NB4 (cell line): Measurements from ENCODE around the gene CD276.

ENCODE experiments used
- DNase-seq: peaks from one replicate; pipeline ENCODE4 v3.0.0; 2010; ENCODE audit warnings: low read depth
- H3K4me3 ChIP-seq: one replicate; pipeline ENCODE4 v1.5.1; 2011; ENCODE audit warnings: mild to moderate bottlenecking, low read depth, low read length, moderate library complexity
- MYC ChIP-seq: IDR thresholded peaks from 2 replicates; pipeline ENCODE4 v1.6.1; 2011; ENCODE audit warnings: low read depth, low read length
- POLR2A ChIP-seq: IDR thresholded peaks from 2 replicates; pipeline ENCODE4 v1.6.1; 2011; ENCODE audit warnings: mild to moderate bottlenecking; ENCODE audit not compliant: insufficient read length; ENCODE audit errors: extremely low read depth
- TF ChIP-seq, protein P1 (sequence below): IDR thresholded peaks from one replicate; pipeline ENCODE4 v1.5.1; 2012; ENCODE audit warnings: low read depth, low read length
- TF ChIP-seq, protein P2 (sequence below): IDR thresholded peaks from 2 replicates; pipeline ENCODE4 v1.6.1; 2011; ENCODE audit warnings: low read depth, low read length

Gene CD276

DNA sequence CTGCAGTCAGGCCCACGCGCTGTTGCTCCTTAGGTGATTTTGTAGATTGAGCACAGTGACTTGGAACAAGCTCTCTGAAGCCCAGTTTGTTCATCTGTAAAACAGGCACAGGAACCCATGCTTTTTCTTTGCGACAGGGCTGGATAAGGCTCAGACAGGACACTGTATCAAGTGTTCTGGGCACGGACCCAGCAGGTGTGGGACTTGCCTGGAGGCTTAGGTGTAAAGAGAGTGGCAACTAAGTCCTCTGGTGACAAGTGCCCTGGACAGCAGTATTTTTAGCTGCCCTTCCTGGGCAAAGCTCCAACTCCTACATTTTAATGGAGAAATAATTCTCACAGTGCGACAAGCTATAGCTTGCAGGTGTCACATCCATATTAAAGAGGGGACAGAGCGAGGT, 32.2 kb downstream of the CD276 start:
- H3K4me3 ChIP-seq: no peak overlapping the region
- no peak for DNase-seq
- TF ChIP-seq, protein P1, sequence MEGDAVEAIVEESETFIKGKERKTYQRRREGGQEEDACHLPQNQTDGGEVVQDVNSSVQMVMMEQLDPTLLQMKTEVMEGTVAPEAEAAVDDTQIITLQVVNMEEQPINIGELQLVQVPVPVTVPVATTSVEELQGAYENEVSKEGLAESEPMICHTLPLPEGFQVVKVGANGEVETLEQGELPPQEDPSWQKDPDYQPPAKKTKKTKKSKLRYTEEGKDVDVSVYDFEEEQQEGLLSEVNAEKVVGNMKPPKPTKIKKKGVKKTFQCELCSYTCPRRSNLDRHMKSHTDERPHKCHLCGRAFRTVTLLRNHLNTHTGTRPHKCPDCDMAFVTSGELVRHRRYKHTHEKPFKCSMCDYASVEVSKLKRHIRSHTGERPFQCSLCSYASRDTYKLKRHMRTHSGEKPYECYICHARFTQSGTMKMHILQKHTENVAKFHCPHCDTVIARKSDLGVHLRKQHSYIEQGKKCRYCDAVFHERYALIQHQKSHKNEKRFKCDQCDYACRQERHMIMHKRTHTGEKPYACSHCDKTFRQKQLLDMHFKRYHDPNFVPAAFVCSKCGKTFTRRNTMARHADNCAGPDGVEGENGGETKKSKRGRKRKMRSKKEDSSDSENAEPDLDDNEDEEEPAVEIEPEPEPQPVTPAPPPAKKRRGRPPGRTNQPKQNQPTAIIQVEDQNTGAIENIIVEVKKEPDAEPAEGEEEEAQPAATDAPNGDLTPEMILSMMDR: no peak
- TF ChIP-seq MYC: no peak

DNA sequence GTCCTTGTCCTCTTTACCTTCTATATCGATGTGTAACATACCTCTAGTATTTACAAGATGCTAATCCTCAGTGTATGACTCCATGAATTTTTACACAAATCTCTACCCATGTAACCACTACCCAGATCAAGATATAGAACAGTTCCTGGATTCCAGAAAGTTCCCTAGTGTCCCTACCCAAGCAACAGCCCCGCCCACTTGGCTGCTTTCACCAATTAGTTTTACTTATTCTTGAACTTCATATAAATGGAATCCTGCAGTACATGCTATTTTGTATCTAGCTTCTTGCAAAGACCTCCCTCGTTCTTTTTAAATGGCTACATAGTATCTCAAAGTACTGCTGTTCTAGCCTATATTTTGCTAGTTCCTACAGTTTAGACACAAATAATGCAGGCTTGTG, 33.0 kb downstream of the CD276 start:
- DNase-seq: no peak
- H3K4me3 ChIP-seq: no peak overlapping the region
- TF ChIP-seq, protein P2, sequence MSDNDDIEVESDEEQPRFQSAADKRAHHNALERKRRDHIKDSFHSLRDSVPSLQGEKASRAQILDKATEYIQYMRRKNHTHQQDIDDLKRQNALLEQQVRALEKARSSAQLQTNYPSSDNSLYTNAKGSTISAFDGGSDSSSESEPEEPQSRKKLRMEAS: no peak
- TF ChIP-seq POLR2A (no peak), MYC (no peak)
- TF ChIP-seq, protein P1: no peak

DNA sequence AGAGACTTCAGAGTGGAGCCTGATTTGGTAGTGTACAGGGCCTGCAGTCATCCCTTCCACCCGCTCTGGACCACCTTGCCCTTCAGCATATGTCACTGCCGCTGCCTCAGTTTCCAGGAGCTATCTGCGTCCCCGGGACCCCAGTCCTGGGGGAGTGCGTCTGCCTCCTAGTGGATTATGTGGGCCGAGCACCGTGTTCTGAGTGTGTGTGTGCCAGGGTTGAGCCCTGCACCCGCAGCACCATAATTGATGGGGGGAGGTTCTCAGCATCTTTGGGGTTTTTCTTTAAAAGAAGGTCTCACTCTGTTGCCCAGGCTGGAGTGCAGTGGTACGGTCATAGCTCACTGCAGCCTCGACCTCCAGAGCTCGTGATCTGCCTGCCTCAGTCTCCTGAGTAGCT, 33.6 kb downstream of the CD276 start:
- no peak overlapping the region for H3K4me3 ChIP-seq
- DNase-seq: no peak
- TF ChIP-seq, protein P1: peak; percentile 27
- TF ChIP-seq, protein P2: no peak
- TF ChIP-seq MYC: no peak
- no peak for TF ChIP-seq POLR2A

DNA sequence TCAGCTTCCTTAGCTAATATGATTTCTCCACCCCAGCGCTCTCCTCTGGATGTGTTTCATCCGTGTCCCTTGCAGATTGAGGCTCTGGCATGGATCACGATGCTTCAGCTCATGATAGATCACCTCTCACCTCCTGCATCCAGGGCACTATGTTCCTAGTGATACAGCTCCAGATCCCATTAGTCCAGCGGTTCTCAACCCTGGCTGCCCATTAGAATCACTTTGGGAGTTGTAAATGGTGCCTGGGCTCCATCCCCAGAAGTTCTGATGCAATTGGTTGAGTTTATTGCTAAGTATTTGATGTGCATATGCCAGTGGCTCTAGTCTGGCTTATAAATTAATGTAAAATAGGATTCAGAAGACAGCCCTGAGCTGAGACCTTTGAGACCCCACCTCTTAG, 34.5 kb downstream of the CD276 start:
- no peak for DNase-seq
- TF ChIP-seq POLR2A (no peak), MYC (no peak)
- TF ChIP-seq, protein P2: no peak
- TF ChIP-seq, protein P1: no peak
- no peak overlapping the region for H3K4me3 ChIP-seq

DNA sequence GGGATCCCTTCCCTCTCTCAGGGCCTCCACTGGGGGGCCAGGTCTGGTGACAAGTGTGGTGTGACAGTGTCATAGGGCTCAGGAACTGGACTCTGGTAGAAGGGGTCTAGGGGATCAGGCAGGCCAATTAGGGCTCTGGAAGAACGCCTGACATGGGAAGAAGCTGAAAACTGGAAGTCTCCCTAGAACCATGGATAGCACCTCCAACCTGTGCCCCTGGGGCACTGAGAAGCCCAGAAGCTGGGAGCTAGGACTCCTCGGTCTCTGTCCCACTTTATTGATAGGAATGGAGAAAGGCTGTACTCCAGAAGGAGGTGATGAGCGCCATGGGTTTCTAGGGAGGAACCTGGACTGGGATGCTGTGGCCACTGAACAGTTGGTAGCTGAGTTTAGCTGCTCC, 38.2 kb downstream of the CD276 start:
- H3K4me3 ChIP-seq: no peak overlapping the region
- DNase-seq: no peak
- TF ChIP-seq, protein P1: no peak
- TF ChIP-seq POLR2A (no peak), MYC (no peak)
- TF ChIP-seq, protein P2: no peak

DNA sequence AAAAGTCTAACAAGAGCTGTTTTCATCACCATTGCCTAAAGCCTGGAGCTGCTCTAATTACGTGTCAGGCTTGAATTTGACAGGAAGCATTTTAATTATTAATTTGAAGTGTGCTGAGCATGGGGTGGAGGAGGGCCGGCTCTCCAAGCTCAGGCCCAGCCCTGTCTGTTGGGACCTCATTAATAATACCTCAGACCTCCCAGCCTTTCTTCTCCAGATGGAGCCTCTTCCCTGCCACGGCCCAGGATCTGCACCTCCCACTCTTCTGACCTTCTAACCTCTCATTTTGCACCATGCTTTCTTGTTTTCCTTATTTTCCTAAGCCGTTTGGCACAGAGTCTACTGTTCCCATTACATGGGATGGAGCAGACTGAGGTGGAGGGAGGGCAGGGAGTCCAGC, 39.0 kb downstream of the CD276 start:
- H3K4me3 ChIP-seq: no peak overlapping the region
- DNase-seq: no peak
- TF ChIP-seq, protein P2: no peak
- TF ChIP-seq MYC: no peak
- TF ChIP-seq, protein P1: no peak
- no peak for TF ChIP-seq POLR2A
